Transverse colon (tissue), 3 donors: ENCODE results near the gene GPLD1.

ENCODE experiments used
- CTCF ChIP-seq, 5 experiments: fragments of 200-600 bp in 3 of 5; fragments of 450-650 bp in 2 of 5; sonication (generic) in 3 of 5; IDR thresholded peaks; 1 replicate in 2 of 5; 2 replicates in 3 of 5; pipeline ENCODE4 v1.5.1; 2016 to 2017; ENCODE audit warnings: antibody characterized with exemption in 5 of 5, inconsistent platforms in 3 of 5, mild to moderate bottlenecking in 2 of 5, moderate library complexity in 1 of 5
- POLR2A ChIP-seq: fragments of 450-650 bp; IDR thresholded peaks from one replicate; pipeline ENCODE4 v1.6.1; 2016; ENCODE audit warnings: antibody characterized with exemption, mild to moderate bottlenecking, moderate library complexity

- TF ChIP-seq CTCF (IDR thresholded peaks at IDR 0.05), result no peak
- TF ChIP-seq POLR2A, result no peak
These were observed 78.8 kb downstream of the GPLD1 start for GRCh38 chr6:24410622-24411021.
